Measurements from ENCODE around the gene PLAC1.
A peak's percentile ranks its signal among the peaks of the same experiment; 100 is the strongest.

PLAC1 gene

DNA sequence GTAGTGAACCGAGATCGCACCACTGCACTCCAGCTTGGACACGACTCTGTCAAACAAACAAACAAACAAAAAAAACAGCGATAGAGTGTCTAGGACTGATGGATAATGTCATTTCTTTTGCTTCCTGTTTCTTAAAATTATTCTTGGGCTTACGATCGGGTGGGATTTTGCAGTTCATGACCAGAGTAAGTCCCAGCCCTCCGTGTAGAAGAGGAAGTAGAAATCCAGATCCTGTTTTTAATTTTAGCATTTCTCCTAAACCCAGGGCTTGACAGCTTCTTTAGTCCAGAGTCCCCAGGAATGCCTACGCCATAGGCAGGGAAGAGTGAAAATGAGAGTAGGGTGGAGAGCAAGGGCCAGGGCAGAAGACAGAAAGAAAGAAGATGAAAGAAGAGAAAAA is 104.0 kb downstream of the PLAC1 start:
- Mint-ChIP-seq H3K27me3 (peaks cover 36% of the 10 kb centered on the region), H3K4me1 (peaks cover 13% of the 10 kb centered on the region), H3K27ac (no peak overlapping the region), H3K36me3 (no peaks in the 10 kb centered on the region), H3K9me3 (no peaks in the 10 kb centered on the region), H3K4me3 (no peak overlapping the region)
- no peak for ATAC-seq

DNA sequence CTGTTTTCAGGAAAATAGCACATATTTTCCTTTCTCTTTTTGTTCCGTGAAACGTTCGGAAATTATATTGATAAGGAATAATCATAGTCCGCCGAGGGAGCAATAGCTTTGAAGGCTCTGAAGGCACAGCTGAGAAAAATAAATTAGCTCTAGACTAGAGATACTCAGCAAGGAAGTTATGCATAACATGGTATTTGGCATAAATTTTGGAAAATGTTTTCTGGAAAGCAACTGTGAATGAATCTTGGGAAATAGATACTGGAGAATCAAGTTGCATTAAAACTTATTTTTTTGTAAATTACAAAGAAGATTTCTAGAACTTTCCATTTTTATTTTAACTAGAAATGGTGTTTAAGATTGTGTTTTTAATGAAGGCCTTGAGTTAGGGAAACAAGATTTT is 105.9 kb downstream of the PLAC1 start:
- Mint-ChIP-seq H3K36me3 (no peaks in the 10 kb centered on the region), H3K9me3 (no peaks in the 10 kb centered on the region), H3K27ac (no peak overlapping the region), H3K4me1 (peaks cover 24% of the 10 kb centered on the region), H3K27me3 (peaks cover 49% of the 10 kb centered on the region), H3K4me3 (no peak overlapping the region)
- no peak for ATAC-seq

DNA sequence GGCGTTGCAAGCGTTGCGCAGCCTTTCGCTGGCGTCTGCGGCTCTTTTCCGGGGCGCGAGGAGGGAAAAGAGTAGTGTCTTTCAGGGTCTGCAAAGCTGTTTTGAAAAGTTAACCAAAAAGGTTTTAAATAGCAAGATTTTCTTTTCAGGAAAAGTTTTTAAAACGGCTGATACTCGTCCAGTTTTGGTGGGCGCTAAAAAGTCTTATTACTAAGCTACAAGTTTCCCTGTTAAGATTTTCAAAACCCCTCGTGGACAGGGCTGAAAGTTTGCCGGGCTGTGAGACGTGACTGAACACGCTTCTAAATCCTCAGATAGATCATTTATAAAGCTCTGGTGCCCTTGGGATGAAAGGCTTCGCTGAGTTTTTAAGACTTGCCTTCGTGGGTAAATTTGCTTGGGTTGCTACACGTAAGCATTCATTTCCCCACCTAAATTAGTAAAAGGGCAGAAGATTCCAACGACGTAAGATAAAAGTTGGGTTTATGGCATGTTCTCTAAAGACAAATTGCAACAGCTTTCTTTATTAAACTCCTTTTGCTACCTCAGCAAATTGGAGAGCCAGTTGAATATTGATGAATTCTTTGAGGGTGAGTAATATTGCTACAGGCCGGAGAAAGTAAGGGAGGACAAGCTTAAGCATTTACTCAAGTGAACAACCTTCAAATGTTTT is 106.8 kb downstream of the PLAC1 start:
- ATAC-seq: no peak
- Mint-ChIP-seq H3K27me3 (peaks cover 49% of the 10 kb centered on the region), H3K36me3 (no peaks in the 10 kb centered on the region), H3K4me1 (peaks cover 24% of the 10 kb centered on the region), H3K9me3 (no peaks in the 10 kb centered on the region), H3K4me3 (no peak overlapping the region), H3K27ac (no peak overlapping the region)

- Mint-ChIP-seq H3K4me1 (peaks cover 24% of the 10 kb centered on the region), H3K9me3 (no peaks in the 10 kb centered on the region), H3K27me3 (peaks cover 53% of the 10 kb centered on the region), H3K4me3 (peak overlapping the region; percentile 82), H3K36me3 (no peaks in the 10 kb centered on the region), H3K27ac (no peak overlapping the region)
- no peak for ATAC-seq
Observed at GRCh38 chrX:134548257-134549201, 109.7 kb downstream of the PLAC1 start.

- no peak for ATAC-seq
- Mint-ChIP-seq H3K4me1 (peaks cover 24% of the 10 kb centered on the region), H3K36me3 (no peaks in the 10 kb centered on the region), H3K9me3 (no peaks in the 10 kb centered on the region), H3K4me3 (no peak overlapping the region), H3K27me3 (peaks cover 53% of the 10 kb centered on the region), H3K27ac (no peak overlapping the region)
Observed at GRCh38 chrX:134547047-134547679, 111.1 kb downstream of the PLAC1 start.

DNA sequence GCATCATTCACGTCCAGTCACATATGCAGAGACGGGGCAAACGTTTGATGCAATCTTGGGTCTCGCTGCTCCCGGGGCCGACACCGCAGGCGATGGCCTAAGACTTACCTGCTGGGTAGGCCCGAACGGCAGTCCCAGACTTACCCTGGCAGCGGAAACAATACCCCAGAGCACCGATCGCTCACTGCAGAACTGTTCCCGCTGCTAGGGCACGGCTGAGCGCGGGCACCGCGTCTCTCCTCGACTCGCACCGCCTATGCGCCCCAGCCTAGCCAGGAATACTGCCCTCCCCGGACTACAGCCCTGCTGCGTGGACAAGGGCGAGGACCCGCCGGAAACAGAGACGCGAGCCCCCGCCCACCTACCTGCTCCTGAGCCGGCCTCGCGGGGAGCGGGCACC is 112.1 kb downstream of the PLAC1 start:
- H3K27me3 Mint-ChIP-seq: peaks cover 53% of the 10 kb centered on the region
- peaks cover 24% of the 10 kb centered on the region for H3K4me1 Mint-ChIP-seq
- no peaks in the 10 kb centered on the region for H3K36me3 Mint-ChIP-seq
- ATAC-seq: no peak
- H3K4me3 Mint-ChIP-seq: no peak overlapping the region
- no peaks in the 10 kb centered on the region for H3K9me3 Mint-ChIP-seq
- no peak overlapping the region for H3K27ac Mint-ChIP-seq

DNA sequence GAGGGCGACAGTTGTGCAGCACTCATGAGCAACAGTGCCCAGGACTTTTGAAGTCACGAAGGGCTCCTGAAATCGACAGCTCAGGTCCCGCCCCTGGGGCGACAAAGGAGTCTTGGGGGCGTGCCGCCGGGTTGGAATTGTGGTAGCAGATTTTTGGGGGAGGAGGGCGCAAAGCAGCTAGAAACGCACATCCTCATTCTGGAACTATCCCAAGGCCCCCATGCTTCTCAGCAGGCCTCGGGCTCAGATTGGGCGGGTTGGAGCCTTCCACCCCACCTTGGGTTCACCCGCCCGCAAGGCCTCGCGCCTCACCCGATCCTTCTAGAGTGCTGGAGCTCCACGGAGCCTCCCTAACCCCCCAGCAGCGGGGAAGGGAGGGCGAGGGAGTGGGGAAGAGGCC is 112.8 kb downstream of the PLAC1 start:
- Mint-ChIP-seq H3K4me3 (no peak overlapping the region), H3K27ac (no peak overlapping the region), H3K36me3 (no peaks in the 10 kb centered on the region), H3K4me1 (peaks cover 22% of the 10 kb centered on the region), H3K9me3 (no peaks in the 10 kb centered on the region), H3K27me3 (peaks cover 48% of the 10 kb centered on the region)
- ATAC-seq: no peak

DNA sequence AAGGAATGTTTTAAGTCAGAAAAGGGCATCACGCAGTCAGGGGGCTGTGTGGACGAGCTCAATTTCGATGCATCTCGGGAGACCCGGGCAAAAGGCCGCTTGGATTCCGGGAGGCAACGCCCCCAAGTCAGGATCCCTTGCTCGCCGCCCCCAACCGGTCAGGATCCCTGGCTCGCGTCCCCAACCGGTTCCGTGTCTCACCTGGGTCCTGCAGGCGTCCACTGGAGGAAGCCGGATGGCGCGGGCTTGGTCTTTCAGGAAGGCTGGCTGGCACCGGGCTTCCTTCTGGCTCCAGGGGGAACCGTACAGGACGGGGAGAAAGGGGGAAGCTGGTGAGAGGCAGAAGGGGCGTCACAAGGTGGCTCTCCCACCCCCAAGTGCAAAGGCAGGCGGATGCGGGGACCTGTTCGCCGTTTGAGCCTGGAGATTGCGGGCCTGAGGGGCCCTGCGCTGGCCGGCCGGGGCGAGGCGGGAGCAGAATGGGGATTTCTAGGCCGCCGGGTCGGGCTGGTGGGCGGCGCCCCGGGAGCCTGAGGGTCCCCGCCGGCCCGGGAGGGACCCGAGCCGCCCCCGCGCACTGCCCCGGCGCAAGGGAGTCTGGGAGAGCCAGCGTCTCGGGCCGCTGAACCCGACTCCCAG is 113.6 kb downstream of the PLAC1 start:
- no peak overlapping the region for H3K27ac Mint-ChIP-seq
- no peaks in the 10 kb centered on the region for H3K36me3 Mint-ChIP-seq
- H3K4me3 Mint-ChIP-seq: no peak overlapping the region
- peaks cover 13% of the 10 kb centered on the region for H3K4me1 Mint-ChIP-seq
- H3K9me3 Mint-ChIP-seq: no peaks in the 10 kb centered on the region
- peaks cover 39% of the 10 kb centered on the region for H3K27me3 Mint-ChIP-seq
- no peak for ATAC-seq

- Mint-ChIP-seq H3K27ac (no peak overlapping the region), H3K36me3 (no peaks in the 10 kb centered on the region), H3K4me3 (no peak overlapping the region), H3K9me3 (no peaks in the 10 kb centered on the region), H3K4me1 (peaks cover 9% of the 10 kb centered on the region), H3K27me3 (peaks cover 34% of the 10 kb centered on the region)
- ATAC-seq: no peak
Observed at GRCh38 chrX:134544135-134544512, 114.1 kb downstream of the PLAC1 start.

GRCh38 chrX:134543288-134543687 is 115.0 kb downstream of the PLAC1 start:
- H3K4me1 Mint-ChIP-seq: peaks cover 1% of the 10 kb centered on the region
- no peak for ATAC-seq
- H3K27ac Mint-ChIP-seq: no peak overlapping the region
- no peak overlapping the region for H3K4me3 Mint-ChIP-seq
- peaks cover 26% of the 10 kb centered on the region for H3K27me3 Mint-ChIP-seq
- H3K9me3 Mint-ChIP-seq: no peaks in the 10 kb centered on the region
- no peaks in the 10 kb centered on the region for H3K36me3 Mint-ChIP-seq

GRCh38 chrX:134542485-134542884 is 115.8 kb downstream of the PLAC1 start:
- peaks cover 22% of the 10 kb centered on the region for H3K27me3 Mint-ChIP-seq
- no peaks in the 10 kb centered on the region for H3K4me1 Mint-ChIP-seq
- H3K36me3 Mint-ChIP-seq: no peaks in the 10 kb centered on the region
- no peak overlapping the region for H3K27ac Mint-ChIP-seq
- no peak for ATAC-seq
- no peaks in the 10 kb centered on the region for H3K9me3 Mint-ChIP-seq
- H3K4me3 Mint-ChIP-seq: no peak overlapping the region

GRCh38 chrX:134541906-134542305 is 116.4 kb downstream of the PLAC1 start:
- Mint-ChIP-seq H3K27me3 (peaks cover 22% of the 10 kb centered on the region), H3K27ac (no peak overlapping the region), H3K4me3 (no peak overlapping the region), H3K9me3 (no peaks in the 10 kb centered on the region), H3K4me1 (no peaks in the 10 kb centered on the region), H3K36me3 (no peaks in the 10 kb centered on the region)
- no peak for ATAC-seq

DNA sequence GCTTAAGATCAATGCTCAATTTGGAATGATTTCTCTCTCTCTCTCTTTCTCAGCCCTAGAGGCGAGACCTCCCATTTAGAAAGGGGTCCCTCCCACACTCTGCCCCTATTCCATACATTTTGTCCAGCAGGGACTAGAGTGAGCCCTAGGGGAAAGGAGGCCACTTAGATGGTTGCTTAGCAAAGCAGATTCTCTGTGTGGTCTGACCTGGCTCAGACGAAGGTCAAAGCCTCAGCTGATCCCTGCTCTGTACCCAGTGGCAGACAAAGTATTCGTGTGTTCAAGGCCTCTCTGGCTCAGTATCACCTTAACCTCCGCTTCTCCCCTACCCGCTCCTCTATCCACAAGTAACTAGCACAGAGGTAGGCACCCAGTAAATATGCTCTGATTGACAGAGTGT is 120.0 kb downstream of the PLAC1 start:
- ATAC-seq: no peak

GRCh38 chrX:134537179-134537955 is 120.9 kb downstream of the PLAC1 start:
- Mint-ChIP-seq H3K27ac (no peak overlapping the region), H3K36me3 (no peaks in the 10 kb centered on the region), H3K4me3 (no peak overlapping the region), H3K9me3 (no peaks in the 10 kb centered on the region), H3K27me3 (no peaks in the 10 kb centered on the region), H3K4me1 (no peaks in the 10 kb centered on the region)
- no peak for ATAC-seq

More for the DNA sequence above, 120.0 kb downstream of the PLAC1 start:
- Mint-ChIP-seq H3K4me1 (no peaks in the 10 kb centered on the region), H3K27me3 (no peaks in the 10 kb centered on the region), H3K9me3 (no peaks in the 10 kb centered on the region), H3K27ac (no peak overlapping the region), H3K4me3 (no peak overlapping the region), H3K36me3 (no peaks in the 10 kb centered on the region)

All from stimulated activated memory B cell treated with anti-CD40 and anti-IgM and Interleukin-4, amounts not matched to agents 10 μg/mL and 1 μg/mL and 100 μg/mL, for 72 hours (primary cell).